Fibroblast of mammary gland (primary cell): ENCODE results near the gene ZNF335.

Source experiments
- DNase-seq: peaks from one replicate; pipeline ENCODE4 v3.0.0-alpha.2; 2010; ENCODE audit warnings: low read depth
- H3K4me3 ChIP-seq: 2 replicates; pipeline ENCODE4 v1.5.1; 2011; ENCODE audit warnings: low read depth, mild to moderate bottlenecking, low read length, moderate library complexity; ENCODE audit not compliant: control insufficient read depth
- TF ChIP-seq, protein P1 (sequence below): conservative IDR thresholded peaks from 2 replicates; pipeline ENCODE4 v1.5.1; 2011; ENCODE audit warnings: low read depth, low read length, inconsistent platforms; ENCODE audit not compliant: control insufficient read depth, insufficient read depth

Gene ZNF335

GRCh38 chr20:45946149-45946970 is 25.6 kb downstream of the ZNF335 start:
- TF ChIP-seq, protein P1, sequence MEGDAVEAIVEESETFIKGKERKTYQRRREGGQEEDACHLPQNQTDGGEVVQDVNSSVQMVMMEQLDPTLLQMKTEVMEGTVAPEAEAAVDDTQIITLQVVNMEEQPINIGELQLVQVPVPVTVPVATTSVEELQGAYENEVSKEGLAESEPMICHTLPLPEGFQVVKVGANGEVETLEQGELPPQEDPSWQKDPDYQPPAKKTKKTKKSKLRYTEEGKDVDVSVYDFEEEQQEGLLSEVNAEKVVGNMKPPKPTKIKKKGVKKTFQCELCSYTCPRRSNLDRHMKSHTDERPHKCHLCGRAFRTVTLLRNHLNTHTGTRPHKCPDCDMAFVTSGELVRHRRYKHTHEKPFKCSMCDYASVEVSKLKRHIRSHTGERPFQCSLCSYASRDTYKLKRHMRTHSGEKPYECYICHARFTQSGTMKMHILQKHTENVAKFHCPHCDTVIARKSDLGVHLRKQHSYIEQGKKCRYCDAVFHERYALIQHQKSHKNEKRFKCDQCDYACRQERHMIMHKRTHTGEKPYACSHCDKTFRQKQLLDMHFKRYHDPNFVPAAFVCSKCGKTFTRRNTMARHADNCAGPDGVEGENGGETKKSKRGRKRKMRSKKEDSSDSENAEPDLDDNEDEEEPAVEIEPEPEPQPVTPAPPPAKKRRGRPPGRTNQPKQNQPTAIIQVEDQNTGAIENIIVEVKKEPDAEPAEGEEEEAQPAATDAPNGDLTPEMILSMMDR = no peak
- H3K4me3 ChIP-seq = no peak overlapping the region
- DNase-seq = peak; percentile 95

GRCh38 chr20:45945678-45946148 is 26.3 kb downstream of the ZNF335 start:
- no peak overlapping the region for H3K4me3 ChIP-seq
- TF ChIP-seq, protein P1 = no peak
- DNase-seq = peak; percentile 58

DNA sequence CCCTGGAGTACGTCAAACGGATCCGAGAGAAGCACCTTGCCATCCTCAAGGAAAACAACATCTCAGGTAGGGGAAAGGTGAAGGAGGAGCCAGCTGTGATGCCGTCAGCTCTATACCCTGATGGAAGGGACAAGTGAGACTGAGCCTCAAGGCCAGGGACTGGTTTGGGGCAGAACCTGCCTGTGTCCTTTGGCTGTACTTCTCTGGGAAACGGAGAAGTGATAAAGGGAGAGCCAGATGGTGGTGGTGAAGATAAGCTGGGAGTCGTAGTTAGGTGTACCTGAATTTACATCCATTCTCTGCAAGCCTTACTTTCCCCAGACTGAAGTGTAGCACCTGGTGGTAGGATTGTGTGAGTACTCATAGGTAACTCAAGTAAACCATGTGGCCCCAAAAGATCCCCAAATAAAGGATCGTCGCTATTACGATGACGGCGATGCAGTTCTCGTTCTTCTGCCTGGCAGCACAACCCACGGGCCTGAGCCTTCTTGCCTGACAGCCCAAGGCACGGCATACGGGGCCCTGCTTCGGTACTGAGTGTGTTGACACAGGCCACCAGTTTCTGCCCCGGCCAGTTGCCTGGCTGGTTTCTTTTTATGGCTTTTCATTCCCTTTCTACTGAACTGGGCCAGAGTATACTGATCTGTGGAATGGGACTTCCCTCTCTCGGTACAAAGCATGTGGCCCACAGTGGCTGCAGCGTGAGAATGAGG is 26.9 kb downstream of the ZNF335 start:
- no peak for DNase-seq
- H3K4me3 ChIP-seq = no peak overlapping the region
- TF ChIP-seq, protein P1 = no peak

DNA sequence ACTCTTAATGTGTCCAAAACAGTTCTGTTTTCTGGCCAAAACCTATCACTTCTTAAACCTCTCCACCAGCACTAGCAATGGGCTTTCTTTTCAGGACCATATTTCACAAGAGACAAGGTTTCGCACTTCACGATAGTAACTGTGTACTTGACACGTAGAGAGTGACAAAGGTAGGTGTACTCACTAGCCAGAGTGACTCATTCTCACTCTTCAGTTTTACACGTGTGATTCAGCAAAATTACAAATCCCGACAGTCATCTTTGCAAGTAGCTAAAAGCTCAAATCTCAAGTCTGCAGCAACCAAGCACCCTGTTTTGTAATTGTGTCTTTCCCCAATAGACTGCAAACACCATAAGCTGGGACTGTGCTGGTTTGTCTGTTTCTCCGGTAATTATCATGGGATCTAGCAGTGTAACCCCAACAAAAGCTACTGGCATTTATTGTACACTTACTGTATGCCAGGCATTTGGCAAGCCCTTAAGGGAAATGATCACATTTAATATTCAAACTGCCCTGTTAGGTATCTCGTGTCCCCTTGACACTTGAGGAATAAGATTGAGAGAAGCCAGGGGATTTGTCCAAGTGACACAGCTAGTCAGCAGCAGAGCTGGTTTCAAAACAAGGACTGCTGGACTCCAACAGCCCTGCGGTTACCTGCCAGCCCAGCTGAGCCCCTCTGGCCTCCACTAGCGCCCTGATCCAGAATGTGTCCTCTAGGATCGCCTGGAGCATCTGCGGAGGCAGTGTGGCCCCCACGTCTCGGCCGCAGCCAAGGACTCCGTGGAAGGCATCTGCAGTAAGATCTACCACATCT is 27.6 kb downstream of the ZNF335 start:
- TF ChIP-seq, protein P1 = no peak
- DNase-seq = peak; percentile 59
- H3K4me3 ChIP-seq = no peak overlapping the region

- no peak overlapping the region for H3K4me3 ChIP-seq
- TF ChIP-seq, protein P1 = no peak
- DNase-seq = no peak
These were observed 28.4 kb downstream of the ZNF335 start for GRCh38 chr20:45943613-45944012.

DNA sequence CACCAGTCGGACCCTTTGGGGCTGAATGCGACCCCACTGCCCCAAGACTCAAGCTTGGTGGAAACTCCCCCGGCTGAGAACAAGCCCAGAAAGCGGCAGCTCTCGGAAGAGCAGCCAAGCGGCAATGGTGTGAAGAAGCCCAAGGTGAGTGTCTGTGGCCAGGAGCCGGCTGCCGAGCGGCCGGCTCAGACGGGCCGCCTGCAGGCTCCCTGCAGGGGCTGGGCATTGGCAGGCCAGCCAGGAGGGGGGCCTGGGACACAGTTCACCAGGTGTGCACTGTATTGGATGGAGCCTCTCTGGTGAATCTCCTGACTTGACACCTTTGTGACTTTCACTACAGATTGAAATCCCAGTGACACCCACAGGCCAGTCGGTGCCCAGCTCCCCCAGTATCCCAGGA is 31.5 kb downstream of the ZNF335 start:
- no peak overlapping the region for H3K4me3 ChIP-seq
- no peak for DNase-seq
- TF ChIP-seq, protein P1 = no peak
